SU-DHL-6 (cell line): ENCODE data around the gene PXYLP1.

Experiments
- H2AFZ ChIP-seq: fragments of 200-600 bp; sonication (generic); 2 replicates; pipeline ENCODE4 v1.6.1; 2014; ENCODE audit warnings: low read depth, mild to moderate bottlenecking, moderate library complexity, mixed read lengths, antibody characterized with exemption, low read length; ENCODE audit not compliant: severe bottlenecking
- H3F3A ChIP-seq: fragments of 200-600 bp; shearing (Covaris generic); 2 replicates; pipeline ENCODE4 v1.6.0; 2016; ENCODE audit warnings: antibody characterized with exemption, mild to moderate bottlenecking; ENCODE audit not compliant: insufficient read depth
- H3K27ac ChIP-seq: fragments of 200-600 bp; sonication (generic); 2 replicates; pipeline ENCODE4 v1.5.1; 2016; ENCODE audit warnings: low read depth, mild to moderate bottlenecking, low read length, moderate library complexity, mixed read lengths
- H3K27me3 ChIP-seq: fragments of 200-600 bp; sonication (generic), shearing (Covaris generic); 2 replicates; pipeline ENCODE4 v1.6.0; 2014; ENCODE audit warnings: mild to moderate bottlenecking, low read length
- H3K36me3 ChIP-seq: fragments of 200-600 bp; sonication (generic); 2 replicates; pipeline ENCODE4 v1.6.1; 2014; ENCODE audit warnings: mild to moderate bottlenecking, low read length, mixed read lengths
- H3K4me2 ChIP-seq: fragments of 300-600, 200-600 bp; shearing (Covaris generic), sonication (generic); 2 replicates; pipeline ENCODE4 v1.6.0; 2014; ENCODE audit warnings: low read length, low read depth, mild to moderate bottlenecking; ENCODE audit not compliant: poor library complexity, severe bottlenecking
- H3K4me3 ChIP-seq: fragments of 200-600 bp; sonication (generic); 2 replicates; pipeline ENCODE4 v1.5.1; 2014; ENCODE audit warnings: antibody characterized with exemption, low read length, mild to moderate bottlenecking, mixed read lengths; ENCODE audit not compliant: insufficient read depth, poor library complexity, severe bottlenecking
- H3K79me2 ChIP-seq: fragments of 200-600 bp; sonication (generic); 2 replicates; pipeline ENCODE4 v1.6.1; 2014; ENCODE audit warnings: mild to moderate bottlenecking, low read length, moderate library complexity; ENCODE audit not compliant: insufficient read depth
- H3K9ac ChIP-seq: fragments of 200-600 bp; sonication (generic); 2 replicates; pipeline ENCODE4 v1.7.0; 2014; ENCODE audit warnings: mild to moderate bottlenecking, low read length
- H3K9me2 ChIP-seq: fragments of 200-600 bp; sonication (generic); replicated peaks from 2 replicates; pipeline ENCODE4 v1.6.1; 2014; ENCODE audit warnings: low read length; ENCODE audit not compliant: insufficient read depth
- H3K9me3 ChIP-seq: fragments of 200-600 bp; sonication (generic); 2 replicates; pipeline ENCODE4 v1.6.1; 2014; ENCODE audit warnings: low read length, mixed read lengths; ENCODE audit not compliant: insufficient read depth
- H4K20me1 ChIP-seq: fragments of 200-600 bp; sonication (generic); 2 replicates; pipeline ENCODE4 v1.6.1; 2014; ENCODE audit warnings: low read depth, mild to moderate bottlenecking, antibody characterized with exemption, low read length, moderate library complexity, mixed read lengths
- EZH2phosphoT487 ChIP-seq: fragments of 200-600 bp; sonication (generic), shearing (Covaris generic); conservative IDR thresholded peaks from 2 replicates; pipeline ENCODE4 v1.6.1; 2018; ENCODE audit warnings: mild to moderate bottlenecking, antibody characterized with exemption, low read length, moderate library complexity, mixed read lengths
- TF ChIP-seq, protein P1 (sequence below): fragments of 200-600 bp; sonication (generic); IDR thresholded peaks from one replicate; pipeline ENCODE4 v1.5.1; 2017; ENCODE audit warnings: antibody characterized with exemption, mild to moderate bottlenecking, low read length, moderate library complexity; ENCODE audit not compliant: insufficient read depth, poor library complexity, severe bottlenecking

The PXYLP1 gene

DNA sequence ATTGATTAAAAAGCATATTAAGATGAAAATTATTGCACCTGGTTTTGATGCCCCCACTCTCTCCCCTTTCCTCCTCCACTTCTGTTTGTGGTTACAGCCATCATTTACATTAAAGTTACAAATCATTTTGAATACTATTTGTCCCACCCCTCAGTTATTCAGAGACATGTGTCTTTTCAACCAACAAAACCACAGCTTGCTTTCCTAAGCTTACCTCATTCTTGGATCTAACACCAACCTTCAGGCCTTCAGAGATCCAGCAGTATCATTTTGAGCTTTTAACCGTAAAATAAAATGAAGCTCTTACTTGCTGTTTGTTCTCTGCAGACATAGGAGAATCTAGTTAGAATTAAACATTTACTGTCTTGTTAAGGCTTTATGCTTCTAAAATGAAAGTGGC lies 4.7 kb downstream of the PXYLP1 start:
- no peaks in the 10 kb centered on the region for H3K36me3 ChIP-seq
- H3K9ac ChIP-seq = no peak overlapping the region
- H3K4me2 ChIP-seq = no peak overlapping the region
- no peaks in the 10 kb centered on the region for H3F3A ChIP-seq
- H2AFZ ChIP-seq = no peak overlapping the region
- H4K20me1 ChIP-seq = no peaks in the 10 kb centered on the region
- H3K27me3 ChIP-seq = no peaks in the 10 kb centered on the region
- TF ChIP-seq, protein P1, sequence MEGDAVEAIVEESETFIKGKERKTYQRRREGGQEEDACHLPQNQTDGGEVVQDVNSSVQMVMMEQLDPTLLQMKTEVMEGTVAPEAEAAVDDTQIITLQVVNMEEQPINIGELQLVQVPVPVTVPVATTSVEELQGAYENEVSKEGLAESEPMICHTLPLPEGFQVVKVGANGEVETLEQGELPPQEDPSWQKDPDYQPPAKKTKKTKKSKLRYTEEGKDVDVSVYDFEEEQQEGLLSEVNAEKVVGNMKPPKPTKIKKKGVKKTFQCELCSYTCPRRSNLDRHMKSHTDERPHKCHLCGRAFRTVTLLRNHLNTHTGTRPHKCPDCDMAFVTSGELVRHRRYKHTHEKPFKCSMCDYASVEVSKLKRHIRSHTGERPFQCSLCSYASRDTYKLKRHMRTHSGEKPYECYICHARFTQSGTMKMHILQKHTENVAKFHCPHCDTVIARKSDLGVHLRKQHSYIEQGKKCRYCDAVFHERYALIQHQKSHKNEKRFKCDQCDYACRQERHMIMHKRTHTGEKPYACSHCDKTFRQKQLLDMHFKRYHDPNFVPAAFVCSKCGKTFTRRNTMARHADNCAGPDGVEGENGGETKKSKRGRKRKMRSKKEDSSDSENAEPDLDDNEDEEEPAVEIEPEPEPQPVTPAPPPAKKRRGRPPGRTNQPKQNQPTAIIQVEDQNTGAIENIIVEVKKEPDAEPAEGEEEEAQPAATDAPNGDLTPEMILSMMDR = no peak
- no peaks in the 10 kb centered on the region for H3K79me2 ChIP-seq
- H3K27ac ChIP-seq = no peak overlapping the region
- no peaks in the 10 kb centered on the region for H3K9me2 ChIP-seq
- H3K9me3 ChIP-seq = no peaks in the 10 kb centered on the region
- no peak overlapping the region for H3K4me3 ChIP-seq

DNA sequence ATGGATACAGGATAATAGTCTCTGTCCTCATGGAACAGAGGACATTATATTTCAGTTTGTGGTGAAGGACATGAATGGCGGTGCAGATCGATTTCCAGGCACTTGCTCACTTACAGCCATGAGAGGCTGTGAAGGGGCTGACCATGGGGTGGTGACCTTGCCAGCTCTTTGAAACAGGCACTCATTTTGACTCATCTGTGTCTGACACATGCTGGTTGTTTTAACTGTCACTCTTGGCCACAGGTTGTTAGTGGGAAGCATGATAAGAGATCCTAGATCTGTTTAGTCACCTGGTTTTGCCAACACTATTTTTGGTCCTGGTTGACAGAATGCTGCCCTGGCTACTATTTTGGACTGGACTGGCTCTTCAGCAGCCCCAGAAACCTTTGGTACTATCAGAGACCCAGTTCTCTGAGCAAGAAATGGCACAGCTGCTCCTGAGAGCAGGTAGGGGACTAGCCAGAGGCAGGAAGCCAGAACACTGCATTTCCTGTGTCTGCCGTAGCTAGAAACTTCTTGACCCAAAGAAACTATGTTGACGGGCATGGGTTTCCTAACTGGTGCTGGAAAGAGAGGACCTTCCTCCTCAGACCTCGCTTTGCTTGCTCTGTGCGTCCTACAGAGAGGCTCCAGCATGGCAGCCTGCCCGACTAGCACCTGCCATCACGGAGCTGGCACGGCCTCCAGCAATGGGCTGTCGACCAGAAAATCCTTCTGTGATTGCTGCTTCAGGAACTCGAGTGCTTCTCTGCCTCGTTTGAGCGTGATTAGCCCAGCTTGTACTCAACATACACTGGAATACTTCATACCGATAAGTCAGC lies 6.3 kb downstream of the PXYLP1 start:
- Histone ChIP-seq H3K36me3 (no peaks in the 10 kb centered on the region), H4K20me1 (no peaks in the 10 kb centered on the region), H3K9me3 (no peaks in the 10 kb centered on the region), H3K9ac (no peak overlapping the region), H3K27ac (no peak overlapping the region), H3K79me2 (no peaks in the 10 kb centered on the region), H3F3A (no peaks in the 10 kb centered on the region), H3K4me3 (no peak overlapping the region), H3K9me2 (no peaks in the 10 kb centered on the region), H2AFZ (no peak overlapping the region), H3K4me2 (no peak overlapping the region), H3K27me3 (no peaks in the 10 kb centered on the region)
- TF ChIP-seq EZH2phosphoT487 = no peak
- TF ChIP-seq, protein P1 = no peak

DNA sequence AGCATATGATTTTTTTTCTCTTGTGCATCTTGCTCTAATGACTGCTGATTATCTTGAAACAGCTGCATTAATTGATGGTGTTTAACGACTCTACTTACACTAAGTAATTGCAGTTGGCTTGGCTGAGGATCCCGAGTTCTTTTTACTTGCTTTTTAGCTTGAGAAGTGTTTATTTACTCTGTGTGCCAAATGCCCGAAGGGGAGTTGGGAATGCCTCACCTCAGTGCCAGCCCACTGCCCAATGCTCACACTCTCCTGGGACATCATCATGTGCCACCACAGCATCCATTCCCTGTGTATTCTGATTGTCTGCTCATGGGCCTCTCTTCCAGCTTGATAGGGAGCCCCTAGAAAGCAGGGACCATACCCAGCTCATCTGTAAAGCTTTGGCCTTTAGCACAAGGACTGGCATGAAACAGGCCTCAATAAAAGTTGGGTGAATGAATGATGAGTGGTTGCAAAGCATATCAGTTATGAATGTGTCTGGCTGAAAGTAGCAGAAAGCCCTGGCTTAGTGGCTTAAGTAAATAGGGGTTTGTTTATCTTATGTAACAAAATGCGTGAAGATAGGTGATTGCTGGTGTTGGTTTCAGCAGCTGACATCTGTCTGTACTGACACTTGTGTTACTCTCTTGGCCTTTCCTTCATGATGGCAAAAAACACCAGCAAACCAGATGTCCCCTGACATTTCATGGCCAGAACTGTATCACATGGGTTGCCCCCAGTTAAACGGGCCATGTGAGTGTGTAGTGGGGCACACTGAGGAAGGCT lies 8.1 kb downstream of the PXYLP1 start:
- Histone ChIP-seq H3F3A (no peaks in the 10 kb centered on the region), H3K9me3 (no peaks in the 10 kb centered on the region), H2AFZ (no peak overlapping the region), H3K27me3 (no peaks in the 10 kb centered on the region), H3K36me3 (no peaks in the 10 kb centered on the region), H4K20me1 (no peaks in the 10 kb centered on the region), H3K4me3 (no peak overlapping the region), H3K27ac (no peak overlapping the region), H3K79me2 (no peaks in the 10 kb centered on the region), H3K9me2 (no peaks in the 10 kb centered on the region), H3K4me2 (no peak overlapping the region), H3K9ac (no peak overlapping the region)
- TF ChIP-seq, protein P1 = no peak
- no peak for TF ChIP-seq EZH2phosphoT487
